HG02884 (cell line): ENCODE data around the gene RTP2.

Experiments used
- ATAC-seq: cut with Tn5 transposase; IDR thresholded peaks from one replicate; pipeline ENCODE4 v1.9.1; 2021; ENCODE audit warnings: mild to moderate bottlenecking, moderate library complexity; ENCODE audit not compliant: unreplicated experiment

The RTP2 gene

DNA sequence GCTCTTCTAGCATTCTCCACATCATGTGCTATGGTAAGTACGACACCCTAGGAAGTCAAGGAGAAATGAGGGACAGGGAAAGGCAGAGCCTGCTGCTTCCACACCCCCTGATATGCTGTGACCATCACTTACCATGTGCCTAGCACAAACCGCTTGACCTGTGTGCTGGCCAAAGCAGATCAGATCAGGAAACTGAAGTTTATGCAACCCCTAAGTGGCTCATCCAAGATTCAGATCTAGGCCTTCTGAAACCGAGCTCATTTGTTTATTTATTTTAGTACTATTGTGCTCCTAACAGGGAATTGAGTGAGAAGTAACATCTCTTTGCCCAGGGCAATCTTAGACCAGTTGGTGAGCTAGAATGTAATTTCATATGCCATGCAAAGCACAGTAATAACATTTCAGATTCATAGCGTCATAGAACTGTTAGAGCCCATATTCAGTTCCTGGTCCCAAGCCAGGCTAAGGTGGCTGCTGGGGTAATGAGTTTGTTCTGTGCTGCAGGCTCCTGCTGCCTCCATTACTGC, at the start of gene RTP2:
TSS of gene RTP2 (minus strand) at position 51 of the 527 bp plus-strand sequence. CDS start 429 bp downstream, outside the sequence.
- ATAC-seq, result no peak

DNA sequence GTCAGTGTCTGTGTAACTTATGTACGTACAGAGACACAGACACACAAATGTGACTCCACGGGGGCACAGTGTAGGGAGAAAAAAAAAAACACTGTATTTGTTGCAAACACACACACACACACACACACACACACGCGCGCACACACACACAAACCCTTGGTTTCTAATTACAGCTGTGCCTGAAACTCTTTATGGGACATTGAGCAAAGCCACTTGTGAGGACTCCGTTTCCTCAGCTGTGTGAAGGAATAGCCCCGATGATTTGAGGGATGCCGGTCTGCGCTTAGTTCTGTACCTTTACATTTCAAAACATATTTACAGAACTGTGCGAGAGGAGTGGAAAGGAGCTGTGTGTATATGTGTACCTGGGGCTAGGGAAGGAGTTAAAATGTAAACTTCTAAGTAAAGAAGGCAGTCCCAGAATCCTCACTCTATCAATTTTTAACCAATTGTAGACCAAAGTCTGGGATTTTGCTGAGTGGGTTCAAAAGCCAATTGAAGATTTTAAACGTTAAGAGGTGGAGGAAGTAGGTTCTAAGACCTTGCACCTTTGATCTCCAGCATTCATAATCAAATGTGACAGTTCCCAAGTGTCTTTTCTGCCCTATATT, 48.3 kb upstream of the RTP2 start:
- no peak for ATAC-seq

DNA sequence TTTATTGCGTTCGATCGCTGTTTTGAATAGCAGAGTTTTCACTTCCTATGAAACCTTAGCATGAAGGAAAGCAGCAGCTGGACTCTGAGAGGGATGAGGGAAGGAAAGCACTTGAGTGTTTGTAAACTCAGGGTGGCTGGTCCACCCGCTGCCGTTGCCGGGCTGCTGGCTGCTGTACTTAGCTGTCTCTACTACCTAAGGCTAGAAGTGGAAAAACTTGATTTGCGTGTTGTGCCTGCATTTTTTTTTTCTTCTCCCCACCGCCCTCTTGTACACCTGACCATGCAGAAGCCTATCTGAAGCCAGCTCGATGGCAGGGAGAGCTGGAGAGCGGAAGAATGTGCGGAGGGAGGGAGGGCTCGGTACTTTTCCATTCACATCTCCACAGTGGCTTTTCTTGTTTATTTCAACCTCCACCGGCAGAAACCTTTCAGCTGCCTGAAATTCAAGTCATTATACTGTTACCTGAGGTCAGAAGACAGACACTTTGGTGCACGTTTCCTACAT, 47.7 kb upstream of the RTP2 start:
- no peak for ATAC-seq

- no peak for ATAC-seq
Observed at GRCh38 chr3:187748050-187748481, 45.7 kb upstream of the RTP2 start.

DNA sequence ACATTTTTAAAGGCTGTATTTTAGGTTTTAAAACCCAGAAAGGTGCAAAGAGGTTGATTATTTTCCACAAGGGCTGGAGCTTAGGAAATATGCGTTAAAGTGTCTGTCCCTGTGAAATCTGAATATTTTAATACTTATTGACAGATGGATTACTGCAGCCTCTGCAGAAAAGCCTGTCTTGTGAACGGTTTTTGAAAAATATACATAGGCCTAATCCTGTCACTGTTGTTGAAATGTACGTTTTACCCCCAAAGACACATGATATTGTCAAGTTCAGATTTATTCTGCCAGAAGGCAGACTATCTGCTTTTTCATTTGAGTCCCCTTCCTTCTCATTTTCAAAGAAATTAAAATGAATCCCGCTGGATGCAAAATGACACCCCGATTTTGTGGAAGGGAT, 45.1 kb upstream of the RTP2 start:
- ATAC-seq, result no peak

DNA sequence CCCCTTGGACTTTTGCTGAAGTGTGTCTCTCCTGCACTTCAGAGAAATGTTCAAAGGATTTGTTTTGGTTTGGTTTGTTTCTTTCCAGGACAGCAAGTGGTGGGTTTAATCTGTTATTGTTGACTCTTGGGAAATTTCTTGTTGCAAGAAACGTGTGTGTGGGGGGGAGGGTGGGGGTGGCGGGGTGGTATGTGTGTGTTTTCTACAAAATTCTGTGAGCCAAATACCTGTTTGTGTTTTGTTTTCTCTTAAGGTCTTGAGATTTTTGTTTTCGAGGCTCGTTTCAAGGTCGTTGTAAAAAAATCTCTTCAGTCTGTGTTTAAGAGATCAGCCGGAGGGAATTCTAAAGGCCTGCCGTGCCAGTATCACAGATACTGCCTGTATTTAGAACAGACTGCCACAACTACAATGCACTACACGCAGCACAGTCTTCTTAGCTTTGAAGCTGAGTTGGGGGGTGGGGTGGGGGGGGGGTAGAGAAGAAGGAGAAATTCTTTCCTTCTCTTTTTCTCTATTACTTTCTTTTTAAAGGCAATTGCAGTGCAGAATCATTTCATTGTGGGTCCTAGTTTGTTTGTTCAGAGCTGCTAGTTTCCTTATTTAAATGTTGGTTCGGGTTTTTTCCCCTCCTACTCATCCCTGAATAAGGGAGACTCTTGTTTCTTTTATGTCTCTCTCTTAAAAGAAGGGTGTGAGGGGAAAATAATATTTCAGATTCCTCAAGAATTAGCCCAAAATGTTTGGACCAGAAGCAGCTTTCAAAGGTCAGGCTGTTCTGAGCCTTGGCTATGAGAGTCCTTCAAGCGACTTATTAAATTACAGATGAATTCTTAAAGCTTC, 44.3 kb upstream of the RTP2 start:
- no peak for ATAC-seq

DNA sequence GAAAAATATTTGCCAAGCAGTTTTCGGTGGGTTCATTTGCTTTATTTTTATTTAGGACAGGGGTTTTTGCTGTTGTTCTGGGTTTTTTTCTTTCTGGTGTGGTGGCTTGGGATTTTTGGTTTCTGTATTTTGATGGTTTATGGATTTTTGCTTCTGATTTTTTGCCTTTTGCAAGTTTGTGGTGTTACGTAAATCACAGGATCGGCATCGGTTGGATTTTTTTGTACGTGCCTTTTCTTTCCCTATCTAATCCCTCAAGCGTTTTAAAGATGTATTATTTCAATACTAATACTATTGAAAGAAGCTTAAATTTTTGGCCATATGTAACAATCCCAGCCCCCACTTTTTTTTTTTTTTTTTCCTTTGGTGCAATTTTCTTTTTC, 43.7 kb upstream of the RTP2 start:
- no peak for ATAC-seq

- peak; percentile 79 for ATAC-seq
Observed at GRCh38 chr3:187745201-187746058, 43.1 kb upstream of the RTP2 start, which contains the start of gene BCL6. Gene BCL6, minus strand, starts transcription at chr3:187745468. Its CDS starts 11,775 bp downstream, at chr3:187733693.

- ATAC-seq, result no peak
Observed at GRCh38 chr3:187744169-187745151, 42.1 kb upstream of the RTP2 start.

DNA sequence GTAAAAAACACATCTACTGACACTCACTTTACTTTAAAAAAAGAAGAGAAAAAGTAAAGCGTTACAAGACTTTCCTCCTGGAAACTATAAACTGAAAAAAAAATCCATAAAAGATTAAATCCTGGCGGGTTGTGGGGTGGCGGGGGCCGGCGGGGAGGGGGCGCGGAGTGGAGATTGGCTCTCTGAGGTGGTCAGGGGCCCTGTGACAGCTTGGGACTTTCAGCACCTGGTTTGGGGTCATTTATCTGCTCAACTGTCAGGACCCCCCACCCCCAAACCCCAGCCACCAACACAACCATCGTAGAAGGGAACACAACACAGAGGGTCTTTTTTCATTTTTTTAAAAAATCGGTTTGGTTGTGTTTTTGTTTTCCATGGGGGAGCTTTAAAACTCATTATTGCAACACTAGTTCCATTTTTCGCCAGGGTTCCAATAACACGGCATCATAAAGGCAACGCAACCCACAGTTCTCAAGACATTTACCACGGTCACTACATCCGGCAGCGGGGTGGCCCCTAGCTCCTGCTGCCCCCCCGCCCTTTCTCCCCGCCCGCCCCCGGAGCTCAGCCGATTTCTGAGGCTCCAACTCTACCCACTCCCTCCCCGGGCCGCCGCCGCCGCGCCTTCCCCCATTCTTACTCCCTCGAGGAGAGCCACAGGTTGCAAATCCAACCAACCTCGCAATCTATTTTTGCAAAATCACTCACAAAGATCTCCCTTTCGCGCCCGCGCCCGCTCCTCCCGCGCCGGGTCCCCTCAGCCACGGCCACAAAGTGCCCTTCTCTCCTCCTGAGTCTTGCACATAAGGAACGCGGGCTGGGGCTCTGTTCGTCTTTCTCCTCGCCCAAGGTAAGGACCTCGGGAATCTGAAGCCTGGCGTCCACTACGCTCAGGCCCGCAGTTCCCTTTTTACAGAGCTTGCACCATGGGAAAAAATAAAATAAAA, 41.1 kb upstream of the RTP2 start:
- ATAC-seq, result no peak

GRCh38 chr3:187742351-187743171, 40.2 kb upstream of the RTP2 start:
- ATAC-seq, result no peak

GRCh38 chr3:187741403-187742350, 39.3 kb upstream of the RTP2 start:
- ATAC-seq, result no peak

DNA sequence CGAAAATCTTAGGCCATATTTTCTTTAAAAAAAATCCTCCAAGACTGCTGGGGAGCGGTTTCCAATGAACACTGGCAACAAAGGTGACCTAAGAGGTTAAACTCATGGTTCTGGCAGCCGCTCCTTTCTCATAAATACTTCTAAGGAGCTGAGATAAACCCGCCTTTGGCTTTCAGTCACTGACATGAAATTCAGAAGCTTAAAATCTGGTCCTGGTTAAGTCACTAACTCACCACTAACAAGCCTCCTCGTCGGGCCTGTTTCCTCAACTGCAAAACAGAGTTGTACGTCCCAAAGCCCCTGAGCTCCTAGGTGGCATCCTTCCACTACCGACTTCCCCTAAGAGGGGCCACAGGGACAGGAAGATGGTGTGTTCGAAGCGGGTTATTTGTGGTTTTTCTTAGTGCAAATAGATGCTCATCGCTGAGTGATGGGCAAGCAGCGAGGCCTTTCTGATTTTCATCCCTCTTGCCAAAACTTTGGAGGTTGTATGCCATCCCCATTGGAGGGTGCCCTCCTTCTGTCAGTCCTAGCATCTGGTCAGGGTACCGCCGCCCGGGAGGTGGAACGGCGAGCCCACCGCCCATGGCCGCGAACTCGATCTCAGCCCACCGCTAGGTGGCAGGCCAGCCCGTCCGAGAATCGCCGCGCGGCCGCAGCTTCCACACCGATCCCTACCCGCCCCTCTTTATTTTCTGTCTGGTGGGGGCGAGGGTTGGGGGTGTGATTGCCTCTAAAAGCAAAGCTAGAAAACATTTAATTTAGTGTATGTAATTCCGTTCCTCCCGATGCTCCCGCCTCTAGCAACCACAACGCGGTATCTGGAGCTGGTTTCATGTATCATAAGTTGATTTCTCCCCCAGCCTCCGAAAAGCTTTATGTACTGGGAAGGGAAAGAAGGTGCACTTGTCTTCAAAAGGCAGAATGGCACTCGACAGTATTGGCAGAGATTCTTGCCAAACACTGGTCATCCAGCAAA, 38.4 kb upstream of the RTP2 start:
- ATAC-seq, result no peak

DNA sequence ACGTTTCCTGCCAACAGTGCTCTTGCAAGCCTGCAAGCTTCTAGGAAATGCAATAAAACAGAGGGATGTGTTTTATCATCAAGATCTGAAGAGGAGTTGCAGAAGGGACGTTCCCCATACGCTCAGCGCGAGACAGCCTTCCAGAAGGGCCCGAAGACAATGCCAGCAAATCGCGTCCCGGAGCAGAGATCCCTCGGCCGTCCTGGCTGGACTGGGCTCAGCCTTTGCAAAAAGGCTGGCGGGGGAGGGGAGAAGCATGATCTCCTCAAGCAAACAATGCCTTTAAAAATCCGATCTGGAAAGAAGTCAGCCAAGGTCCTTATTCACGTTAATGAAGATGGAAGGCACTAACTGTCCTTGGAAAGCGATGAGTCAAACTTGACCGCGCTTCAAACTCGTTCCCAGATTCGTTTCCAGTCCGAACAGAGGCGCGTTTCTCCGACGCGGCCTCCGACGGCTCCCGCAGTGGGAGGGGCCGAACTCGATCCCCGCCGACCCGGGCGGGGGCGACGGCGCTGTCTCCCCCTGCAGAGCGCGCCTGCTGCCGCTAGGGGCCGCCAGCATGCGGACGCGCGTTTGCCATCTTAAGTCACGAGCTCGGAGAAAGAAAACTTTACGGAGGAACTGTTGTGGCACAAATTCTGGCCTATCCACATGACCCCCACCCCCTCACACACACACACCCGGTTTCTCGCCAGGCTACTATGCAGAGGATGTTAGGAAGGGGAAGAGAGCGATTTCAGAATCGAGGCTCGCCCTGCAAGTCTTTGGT, 37.4 kb upstream of the RTP2 start:
- no peak for ATAC-seq

DNA sequence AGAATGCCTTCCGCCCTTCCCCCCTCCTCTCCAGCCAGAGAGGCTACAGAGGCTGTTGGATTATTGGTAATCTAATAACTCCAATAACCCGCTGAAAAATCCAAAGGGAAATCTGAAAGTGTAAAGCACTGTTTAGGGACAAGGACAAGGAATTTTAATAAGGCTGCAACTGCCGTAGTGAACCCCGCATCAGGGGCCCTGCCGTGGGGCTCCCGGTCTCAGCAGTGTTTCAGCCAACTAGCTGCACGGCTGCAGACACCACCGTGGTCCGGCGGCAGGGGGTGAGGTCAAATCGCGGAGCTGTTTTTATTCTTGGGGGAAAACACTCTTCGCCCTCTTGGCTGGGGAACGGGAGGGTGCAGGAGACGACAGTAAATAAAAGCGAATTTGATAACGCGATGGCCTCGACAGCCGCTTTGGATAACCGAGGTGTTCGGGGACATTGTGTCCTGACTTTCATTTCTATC, 36.8 kb upstream of the RTP2 start:
- ATAC-seq, result no peak
